Mammary epithelial cell (primary cell): ENCODE data around the gene BUD31.

ENCODE experiments used
- CTCF ChIP-seq, 2 donors: IDR thresholded peaks in 1 of 2; conservative IDR thresholded peaks in 1 of 2; 2 replicates each; pipeline ENCODE4 v1.5.1; 2011 to 2012; ENCODE audit warnings: inconsistent platforms in 2 of 2, low read length in 2 of 2, mild to moderate bottlenecking in 2 of 2, control low read depth in 1 of 2, low read depth in 1 of 2; ENCODE audit not compliant: insufficient read depth in 1 of 2; ENCODE audit errors: extremely low read depth in 1 of 2
- EZH2 ChIP-seq: IDR thresholded peaks from 2 replicates; pipeline ENCODE4 v1.6.1; 2012; ENCODE audit warnings: low read length, inconsistent platforms, borderline replicate concordance

- TF ChIP-seq CTCF (conservative IDR thresholded peaks at IDR 0.05 in 1 of 2, IDR thresholded peaks at IDR 0.05 in 1 of 2; ENCODE audit: extremely low read depth in 1 of 2, insufficient read depth in 1 of 2, low read depth in 1 of 2, low read length in 2 of 2) = no peak
- TF ChIP-seq EZH2 = no peak
Observed at GRCh38 chr7:99383791-99384370, 24.9 kb upstream of the BUD31 start.
